Left ventricle myocardium inferior (tissue), 1 donor: ENCODE data around the gene CRKL. TPM values are rescaled to one million over a fixed set of nuclear protein-coding genes. Genes with fewer than 3 reads are reported as not detected.
"Not testable (repeated sequence)": the region's sequence is repeated elsewhere in the genome, so short reads cannot be mapped to it uniquely, and the experiment has no call there.

Source experiments
- DNase-seq: peaks from one replicate; pipeline ENCODE4 v3.0.0-alpha.2; 2020
- H3K27ac ChIP-seq: fragments of 200-600 bp; replicated peaks from 2 replicates; pipeline ENCODE4 v1.8.0; 2021
- H3K27me3 ChIP-seq: fragments of 200-600 bp; 2 replicates; pipeline ENCODE4 v1.8.0; 2021; ENCODE audit warnings: low read depth
- H3K36me3 ChIP-seq: fragments of 200-600 bp; 2 replicates; pipeline ENCODE4 v1.8.0; 2021
- H3K4me1 ChIP-seq: fragments of 200-600 bp; 2 replicates; pipeline ENCODE4 v1.8.0; 2021
- H3K4me3 ChIP-seq: fragments of 200-600 bp; 2 replicates; pipeline ENCODE4 v1.8.0; 2021; ENCODE audit warnings: mild to moderate bottlenecking, moderate library complexity
- H3K9me3 ChIP-seq: fragments of 200-600 bp; replicated peaks from 2 replicates; pipeline ENCODE4 v1.8.0; 2021
- CTCF ChIP-seq: fragments of 200-600 bp; IDR thresholded peaks from 2 replicates; pipeline ENCODE4 v1.8.0; 2021; ENCODE audit warnings: antibody characterized with exemption, mild to moderate bottlenecking, borderline replicate concordance
- intact Hi-C: fragments of 100-400 bp; cut with micrococcal nuclease; formaldehyde crosslinking; loops from one replicate; pipeline ENCODE4 v1.11.0; 2022
- total RNA-seq: library from RNA; stranded (reverse); fragmentation: NEBNext Ultra II Directional; extraction: Animal tissue kit (Norgen Biotek cat#: 25700); gene quantifications from one replicate; pipeline ENCODE4 v1.2.1, GENCODE V29; 2021
- donor health status: DM: no; HTN: yes; CAD: no; lungs with severe emphysema.

CRKL gene
- total RNA-seq, 1 donor from 2014 or later, result 52.6 TPM

GRCh38 chr22:20904980-20905355, 12.2 kb upstream of the CRKL start:
- Histone ChIP-seq H3K27me3 (no peaks in the 10 kb centered on the region), H3K9me3 (no peaks in the 10 kb centered on the region), H3K36me3 (no peaks in the 10 kb centered on the region), H3K4me3 (no peak overlapping the region), H3K4me1 (no peaks in the 10 kb centered on the region), H3K27ac (no peak overlapping the region)
- no peak for TF ChIP-seq CTCF
- no peak for DNase-seq
- intact Hi-C loops, result no loop called here

- DNase-seq, result no peak
- Histone ChIP-seq H3K27me3 (no peaks in the 10 kb centered on the region), H3K9me3 (no peaks in the 10 kb centered on the region), H3K36me3 (no peaks in the 10 kb centered on the region), H3K4me3 (no peak overlapping the region), H3K27ac (no peak overlapping the region), H3K4me1 (no peaks in the 10 kb centered on the region)
- intact Hi-C loops, result no loop called here
- no peak for TF ChIP-seq CTCF
Measured at GRCh38 chr22:20905415-20906386, 11.5 kb upstream of the CRKL start.

- no peaks in the 10 kb centered on the region for H3K27me3 ChIP-seq
- H3K4me3 ChIP-seq, result no peak overlapping the region
- no peaks in the 10 kb centered on the region for H3K9me3 ChIP-seq
- H3K27ac ChIP-seq, result no peak overlapping the region
- intact Hi-C loops, result no loop called here
- no peaks in the 10 kb centered on the region for H3K36me3 ChIP-seq
- no peak for TF ChIP-seq CTCF
- no peak for DNase-seq
- H3K4me1 ChIP-seq, result no peaks in the 10 kb centered on the region
Measured at GRCh38 chr22:20906387-20906767, 10.8 kb upstream of the CRKL start.

DNA sequence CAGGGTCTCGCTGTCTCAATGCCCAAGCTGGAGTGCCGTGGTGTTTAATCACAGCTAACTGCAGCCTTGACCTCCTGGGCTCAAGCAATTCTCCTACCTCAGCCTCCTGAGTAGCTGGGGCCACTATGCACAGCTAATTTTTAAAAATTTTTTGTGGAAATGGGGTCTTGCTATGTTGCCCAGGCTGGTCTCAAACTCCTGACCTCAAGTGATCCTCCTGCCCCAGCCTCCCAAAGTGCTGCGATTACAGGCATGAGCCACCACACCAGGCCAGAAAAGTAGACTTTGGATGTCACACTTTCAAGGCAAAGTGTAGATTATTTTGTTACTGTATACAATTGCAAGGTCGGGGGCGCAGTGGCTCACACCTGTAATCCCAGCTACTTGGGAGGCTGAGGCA, 8.5 kb upstream of the CRKL start:
- DNase-seq, H3K27me3 ChIP-seq, intact Hi-C loops, H3K4me1 ChIP-seq, H3K36me3 ChIP-seq, H3K4me3 ChIP-seq, H3K27ac ChIP-seq, H3K9me3 ChIP-seq: not testable (repeated sequence)

DNA sequence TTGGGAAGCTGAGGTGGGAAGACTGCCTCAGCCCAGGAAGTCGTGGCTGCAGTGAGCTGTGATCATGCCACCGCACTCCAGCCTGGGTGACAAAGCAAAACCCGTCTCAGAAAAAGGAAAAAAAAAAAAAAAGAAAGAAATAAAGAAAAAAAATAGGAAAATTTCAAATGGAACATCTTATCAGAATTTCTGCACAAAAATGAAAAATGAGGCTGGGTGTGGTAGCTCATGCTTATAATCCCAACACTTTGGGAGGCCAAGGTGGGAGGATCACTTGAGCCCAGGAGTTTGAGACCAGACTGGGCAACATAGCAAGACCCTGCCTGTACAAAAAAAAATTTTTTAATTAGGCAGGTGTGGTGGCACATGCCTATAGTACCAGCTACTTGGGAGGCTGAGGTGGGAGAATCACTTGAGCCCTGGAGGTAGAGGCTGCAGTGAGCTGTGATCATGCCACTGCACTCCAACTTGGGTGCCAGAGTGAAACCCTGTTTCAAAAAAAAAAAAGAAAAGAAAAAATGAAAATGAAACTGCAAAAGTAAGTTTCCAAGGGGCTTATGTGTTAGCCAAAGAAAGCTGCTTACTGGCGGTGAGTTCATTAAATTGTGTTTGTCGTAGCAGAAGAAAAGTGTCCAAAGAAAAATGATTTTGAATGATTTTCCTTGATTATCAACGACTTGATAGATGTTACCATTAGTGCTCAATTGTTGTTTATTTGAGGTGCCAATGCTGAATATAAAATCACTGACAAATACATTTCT, 7.5 kb upstream of the CRKL start:
- Histone ChIP-seq H3K27ac (no peak overlapping the region), H3K4me1 (no peaks in the 10 kb centered on the region), H3K36me3 (no peaks in the 10 kb centered on the region), H3K9me3 (no peaks in the 10 kb centered on the region), H3K4me3 (no peak overlapping the region), H3K27me3 (no peaks in the 10 kb centered on the region)
- no peak for DNase-seq
- TF ChIP-seq CTCF, result no peak
- intact Hi-C loops, result no loop called here

GRCh38 chr22:20912494-20912893, 4.7 kb upstream of the CRKL start:
- no peaks in the 10 kb centered on the region for H3K27me3 ChIP-seq
- intact Hi-C loops, result no loop called here
- H3K9me3 ChIP-seq, result no peaks in the 10 kb centered on the region
- H3K4me3 ChIP-seq, result no peak overlapping the region
- no peaks in the 10 kb centered on the region for H3K36me3 ChIP-seq
- no peak overlapping the region for H3K27ac ChIP-seq
- TF ChIP-seq CTCF, result no peak
- no peak for DNase-seq
- H3K4me1 ChIP-seq, result peaks cover 11% of the 10 kb centered on the region
